Calu3 (cell line): ENCODE data around the gene AHNAK2. TPM values are rescaled to one million over a fixed set of nuclear protein-coding genes. Genes with fewer than 3 reads are reported as not detected.

Source experiments
- BruUV-seq: library from RNA; stranded (reverse); fragments of 400-500 nt; replicated peaks from 2 replicates; lab custom pipeline; 2021; lab: Mats Ljungman, UMichigan
- CTCF ChIA-PET: fragments of 300-600 bp; sonication (Branson Sonifier 250); formaldehyde crosslinking; loops from one replicate; lab custom pipeline; 2022; ENCODE audit warnings: antibody characterized with exemption; lab: Charles Lee
- DNase-seq: peaks from one replicate; pipeline ENCODE4 v3.0.0; 2022
- H3K27ac Mint-ChIP-seq: one replicate; pipeline ENCODE4 v1.8.0; 2022; ENCODE audit warnings: mixed read lengths; ENCODE audit not compliant: unreplicated experiment
- H3K27me3 Mint-ChIP-seq: one replicate; pipeline ENCODE4 v1.8.0; 2022; ENCODE audit warnings: mixed read lengths; ENCODE audit not compliant: unreplicated experiment
- H3K36me3 Mint-ChIP-seq: one replicate; pipeline ENCODE4 v1.8.0; 2022; ENCODE audit warnings: mild to moderate bottlenecking, moderate library complexity, mixed read lengths; ENCODE audit not compliant: insufficient read depth, unreplicated experiment
- H3K4me1 Mint-ChIP-seq: one replicate; pipeline ENCODE4 v1.8.0; 2022; ENCODE audit warnings: mild to moderate bottlenecking, low read depth, mixed read lengths; ENCODE audit not compliant: unreplicated experiment
- H3K4me3 Mint-ChIP-seq: one replicate; pipeline ENCODE4 v1.8.0; 2022; ENCODE audit warnings: mild to moderate bottlenecking, low read depth, moderate library complexity, mixed read lengths; ENCODE audit not compliant: unreplicated experiment
- H3K9me3 Mint-ChIP-seq: one replicate; pipeline ENCODE4 v1.8.0; 2022; ENCODE audit warnings: low read depth, mixed read lengths; ENCODE audit not compliant: unreplicated experiment
- CTCF ChIP-seq: fragments of 200-600 bp; IDR thresholded peaks from one replicate; pipeline ENCODE4 v1.8.0; 2022; ENCODE audit warnings: antibody characterized with exemption; ENCODE audit not compliant: unreplicated experiment
- intact Hi-C: fragments of 100-400 bp; cut with micrococcal nuclease; formaldehyde crosslinking; loops from one replicate; pipeline ENCODE4 v1.10.0; 2022; ENCODE audit not compliant: unreplicated experiment
- total RNA-seq: library from RNA; stranded (reverse); gene quantifications from 2 replicates; pipeline ENCODE4 v1.2.3, GENCODE V29; 2022

AHNAK2 gene
- total RNA-seq, 1 experiment from 2014 or later, result 42.0 TPM

- no peak overlapping the region for H3K4me3 Mint-ChIP-seq
- intact Hi-C loops, result no loop called here
- no peak for DNase-seq
- no TSS peak for BruUV-seq
- TF ChIP-seq CTCF, result no peak
- no peaks in the 10 kb centered on the region for H3K36me3 Mint-ChIP-seq
- no peaks in the 10 kb centered on the region for H3K4me1 Mint-ChIP-seq
- no peaks in the 10 kb centered on the region for H3K27me3 Mint-ChIP-seq
- H3K9me3 Mint-ChIP-seq, result no peaks in the 10 kb centered on the region
- no peak overlapping the region for H3K27ac Mint-ChIP-seq
- CTCF ChIA-PET, result no interaction called here
Observed at GRCh38 chr14:104926619-104927431, 51.3 kb downstream of the AHNAK2 start.

- no peak for DNase-seq
- Mint-ChIP-seq H3K4me1 (no peaks in the 10 kb centered on the region), H3K4me3 (no peak overlapping the region), H3K9me3 (no peaks in the 10 kb centered on the region), H3K27me3 (no peaks in the 10 kb centered on the region), H3K27ac (no peak overlapping the region), H3K36me3 (no peaks in the 10 kb centered on the region)
- intact Hi-C loops, result no loop called here
- CTCF ChIA-PET, result no interaction called here
- no TSS peak for BruUV-seq
- TF ChIP-seq CTCF, result no peak
Observed at GRCh38 chr14:104925855-104926609, 52.1 kb downstream of the AHNAK2 start.

GRCh38 chr14:104925214-104925854 is 52.8 kb downstream of the AHNAK2 start:
- no peak for DNase-seq
- Mint-ChIP-seq H3K4me3 (no peak overlapping the region), H3K36me3 (no peaks in the 10 kb centered on the region), H3K27ac (no peak overlapping the region), H3K27me3 (no peaks in the 10 kb centered on the region), H3K9me3 (no peaks in the 10 kb centered on the region), H3K4me1 (no peaks in the 10 kb centered on the region)
- TF ChIP-seq CTCF, result no peak
- CTCF ChIA-PET, result no interaction called here
- intact Hi-C loops, result no loop called here
- no TSS peak for BruUV-seq

- no TSS peak for BruUV-seq
- H3K4me3 Mint-ChIP-seq, result no peak within 1 kb of the TSS
- no peaks in the 10 kb centered on the region for H3K9me3 Mint-ChIP-seq
- H3K27me3 Mint-ChIP-seq, result no peaks in the 10 kb centered on the region
- intact Hi-C loops, result no loop called here
- TF ChIP-seq CTCF, result no peak
- no peak within 1 kb of the TSS for H3K27ac Mint-ChIP-seq
- no peaks in the 10 kb centered on the region for H3K36me3 Mint-ChIP-seq
- CTCF ChIA-PET, result no interaction called here
- DNase-seq, result no peak
- H3K4me1 Mint-ChIP-seq, result no peaks in the 10 kb centered on the region
Observed at GRCh38 chr14:104924421-104925213, 53.6 kb downstream of the AHNAK2 start, which contains the start of gene PLD4. TSS of gene PLD4 (plus strand) at chr14:104924879. CDS start at chr14:104927141, 2,262 bp downstream.
